GM23338 (cell line): Measurements from ENCODE around the gene APOH. TPM values are rescaled to one million over a fixed set of nuclear protein-coding genes. Genes with fewer than 3 reads are reported as not detected.

ENCODE experiments used
- ATAC-seq: fragments of 200-7000 bp; cut with Tn5 transposase; 3 replicates; pipeline ENCODE4 v1.9.1; 2020
- DNase-seq: peaks from one replicate; pipeline ENCODE4 v3.0.0-alpha.2; 2015; ENCODE audit warnings: low spot score
- H2AFZ ChIP-seq: fragments of 200-600 bp; sonication (generic); 2 replicates; pipeline ENCODE4 v1.8.0; 2016; ENCODE audit warnings: antibody characterized with exemption, mild to moderate bottlenecking, moderate library complexity
- H3F3A ChIP-seq: fragments of 200-600 bp; sonication (generic); replicated peaks from 2 replicates; pipeline ENCODE4 v1.8.0; 2017; ENCODE audit warnings: antibody characterized with exemption, mixed run types, low read depth
- H3K27ac ChIP-seq: fragments of 200-600 bp; sonication (generic); 2 replicates; pipeline ENCODE4 v1.6.1; 2016; ENCODE audit warnings: low read depth
- H3K27me3 ChIP-seq: fragments of 200-600 bp; sonication (generic); 2 replicates; pipeline ENCODE4 v1.8.0; 2016; ENCODE audit warnings: mild to moderate bottlenecking, mixed run types, moderate library complexity; ENCODE audit not compliant: insufficient read depth
- H3K36me3 ChIP-seq: fragments of 200-600 bp; sonication (generic); 2 replicates; pipeline ENCODE4 v1.8.0; 2016; ENCODE audit warnings: mild to moderate bottlenecking; ENCODE audit not compliant: insufficient read depth
- H3K4me1 ChIP-seq: fragments of 200-600 bp; sonication (generic); 2 replicates; pipeline ENCODE4 v1.8.0; 2016; ENCODE audit warnings: mild to moderate bottlenecking, moderate library complexity; ENCODE audit not compliant: insufficient read depth
- H3K4me2 ChIP-seq: fragments of 200-600 bp; sonication (generic); 2 replicates; pipeline ENCODE4 v1.7.1; 2017; ENCODE audit warnings: mixed run types
- H3K4me3 ChIP-seq: fragments of 200-600 bp; sonication (generic); 2 replicates; pipeline ENCODE4 v1.6.1; 2016; ENCODE audit warnings: mixed run types
- H3K79me2 ChIP-seq: fragments of 200-600 bp; sonication (generic); replicated peaks from 2 replicates; pipeline ENCODE4 v1.8.0; 2017; ENCODE audit warnings: mild to moderate bottlenecking; ENCODE audit not compliant: insufficient read depth
- H3K9me2 ChIP-seq: fragments of 200-600 bp; sonication (generic); 2 replicates; pipeline ENCODE4 v1.8.0; 2017; ENCODE audit not compliant: insufficient read depth
- H4K20me1 ChIP-seq: fragments of 200-600 bp; sonication (generic); replicated peaks from 2 replicates; pipeline ENCODE4 v1.8.0; 2017; ENCODE audit warnings: mild to moderate bottlenecking; ENCODE audit not compliant: insufficient read depth
- H3K27ac Mint-ChIP-seq: 2 replicates; pipeline ENCODE4 v1.8.0; 2020; ENCODE audit warnings: inconsistent platforms, mild to moderate bottlenecking, moderate library complexity, mixed read lengths
- H3K27me3 Mint-ChIP-seq: 3 replicates; pipeline ENCODE4 v1.8.0; 2022; ENCODE audit warnings: low read depth, mild to moderate bottlenecking, moderate library complexity, mixed read lengths, inconsistent platforms; ENCODE audit not compliant: insufficient read depth, poor library complexity
- H3K36me3 Mint-ChIP-seq: 3 replicates; pipeline ENCODE4 v1.8.0; 2021; ENCODE audit warnings: low read depth, mild to moderate bottlenecking, inconsistent platforms, moderate library complexity, mixed read lengths
- H3K4me1 Mint-ChIP-seq: 3 replicates; pipeline ENCODE4 v1.8.0; 2020; ENCODE audit warnings: mild to moderate bottlenecking, inconsistent platforms, mixed read lengths
- H3K4me3 Mint-ChIP-seq: 3 replicates; pipeline ENCODE4 v1.8.0; 2021; ENCODE audit warnings: moderate library complexity, mild to moderate bottlenecking, inconsistent platforms, mixed read lengths
- H3K9me3 Mint-ChIP-seq: 3 replicates; pipeline ENCODE4 v1.8.0; 2020; ENCODE audit warnings: moderate library complexity, mild to moderate bottlenecking, inconsistent platforms, mixed read lengths
- CTCF ChIP-seq, 2 experiments: fragments of 200-600 bp in 1 of 2; sonication (generic) in 1 of 2; conservative IDR thresholded peaks; 2 replicates each; pipeline versions ENCODE4 v1.5.1 to v1.6.1; 2016 to 2017; ENCODE audit warnings: antibody characterized with exemption in 2 of 2, low read depth in 2 of 2, mild to moderate bottlenecking in 2 of 2, moderate library complexity in 1 of 2
- ETS1 ChIP-seq: IDR thresholded peaks from 2 replicates; pipeline ENCODE4 v1.6.1; 2016; ENCODE audit warnings: antibody characterized with exemption
- EZH2phosphoT487 ChIP-seq: fragments of 200-600 bp; sonication (generic); IDR thresholded peaks from one replicate; pipeline ENCODE4 v1.8.1; 2018; ENCODE audit warnings: antibody characterized with exemption; ENCODE audit not compliant: unreplicated experiment
- JUNB ChIP-seq: IDR thresholded peaks from one replicate; pipeline ENCODE4 v1.6.1; 2016; ENCODE audit warnings: antibody characterized with exemption; ENCODE audit not compliant: unreplicated experiment
- NANOG ChIP-seq: IDR thresholded peaks from 2 replicates; pipeline ENCODE4 v1.6.1; 2016; ENCODE audit warnings: antibody characterized with exemption, borderline replicate concordance
- POLR2AphosphoS5 ChIP-seq: IDR thresholded peaks from 2 replicates; pipeline ENCODE4 v1.6.1; 2016; ENCODE audit warnings: antibody characterized with exemption, low read depth
- REST ChIP-seq: IDR thresholded peaks from one replicate; pipeline ENCODE4 v1.6.1; 2018; ENCODE audit warnings: antibody characterized with exemption; ENCODE audit not compliant: unreplicated experiment
- STAT1 ChIP-seq: IDR thresholded peaks from one replicate; pipeline ENCODE4 v1.6.1; 2016; ENCODE audit warnings: antibody characterized with exemption; ENCODE audit not compliant: unreplicated experiment
- ZNF114 ChIP-seq: fragments of 250-450 bp; sonication (Bioruptor Pico); IDR thresholded peaks from 2 replicates; pipeline ENCODE4 v1.5.0; 2020; ENCODE audit warnings: mild to moderate bottlenecking, moderate library complexity
- polyA plus RNA-seq: library from polyadenylated mRNA; unstranded; fragments of >200 nt; fragmentation: Nextera tagmentation; extraction: Ambion mirVana; gene quantifications from 2 replicates; pipeline ENCODE4 v1.2.1, GENCODE V29; 2016
- total RNA-seq: library from RNA; depleted of rRNA; stranded (reverse); fragments of >200 nt; shearing (Covaris generic); gene quantifications from 2 replicates; pipeline ENCODE4 v1.2.3, GENCODE V29; 2014

Gene APOH
- total and polyA plus RNA-seq, 2 experiments from 2014 or later, result not detected

GRCh38 chr17:66235377-66235994 is 6.3 kb upstream of the APOH start:
- no peaks in the 10 kb centered on the region for H3K9me3 Mint-ChIP-seq
- Histone ChIP-seq H3K27me3 (no peaks in the 10 kb centered on the region), H3K4me2 (no peak overlapping the region), H3F3A (no peaks in the 10 kb centered on the region), H3K4me1 (no peaks in the 10 kb centered on the region), H3K27ac (no peak overlapping the region), H3K4me3 (no peak overlapping the region), H2AFZ (no peak overlapping the region), H4K20me1 (no peaks in the 10 kb centered on the region), H3K79me2 (no peaks in the 10 kb centered on the region), H3K9me2 (0 out of 2 replicates have a peak, but pooled peaks cover 4% of the 10 kb centered on the region), H3K36me3 (no peaks in the 10 kb centered on the region)
- no peak for DNase-seq
- H3K27me3 Mint-ChIP-seq, result peaks cover 3% of the 10 kb centered on the region
- H3K4me1 Mint-ChIP-seq, result no peaks in the 10 kb centered on the region
- TF ChIP-seq EZH2phosphoT487 (no peak), REST (no peak), CTCF (conservative IDR thresholded peaks at IDR 0.05; ENCODE audit: low read depth in 2 of 2) (no peak), POLR2AphosphoS5 (no peak), NANOG (no peak), ETS1 (no peak), JUNB (no peak)
- no peak overlapping the region for H3K27ac Mint-ChIP-seq
- ATAC-seq, result no peak
- H3K36me3 Mint-ChIP-seq, result no peaks in the 10 kb centered on the region
- H3K4me3 Mint-ChIP-seq, result no peak overlapping the region

GRCh38 chr17:66234611-66235010 is 5.4 kb upstream of the APOH start:
- H3K27me3 Mint-ChIP-seq, result peaks cover 3% of the 10 kb centered on the region
- H3K4me3 Mint-ChIP-seq, result no peak overlapping the region
- no peaks in the 10 kb centered on the region for H3K27me3 ChIP-seq
- no peak for ATAC-seq
- H3K36me3 Mint-ChIP-seq, result no peaks in the 10 kb centered on the region
- no peak for DNase-seq
- H3K79me2 ChIP-seq, result no peaks in the 10 kb centered on the region
- H3K27ac Mint-ChIP-seq, result no peak overlapping the region
- no peaks in the 10 kb centered on the region for H3K36me3 ChIP-seq
- no peaks in the 10 kb centered on the region for H3K4me1 Mint-ChIP-seq
- no peaks in the 10 kb centered on the region for H3F3A ChIP-seq
- H4K20me1 ChIP-seq, result no peaks in the 10 kb centered on the region
- H3K9me3 Mint-ChIP-seq, result no peaks in the 10 kb centered on the region
- no peak overlapping the region for H3K27ac ChIP-seq
- no peak overlapping the region for H3K4me3 ChIP-seq
- TF ChIP-seq ZNF114, result no peak
- TF ChIP-seq STAT1, result no peak
- H3K4me1 ChIP-seq, result no peaks in the 10 kb centered on the region
- no peak overlapping the region for H2AFZ ChIP-seq
- peaks cover 9% of the 10 kb centered on the region; the same call in 1 of the 2 replicates for H3K9me2 ChIP-seq
- H3K4me2 ChIP-seq, result no peak overlapping the region
